Measurements from ENCODE around the gene MEGF10. TPM values are rescaled to one million over a fixed set of nuclear protein-coding genes. Genes with fewer than 3 reads are reported as not detected.

Gene MEGF10
- total and polyA plus RNA-seq, 2 donors (not counting 1 experiment from before 2014, with no cell fraction given), result not detected

DNA sequence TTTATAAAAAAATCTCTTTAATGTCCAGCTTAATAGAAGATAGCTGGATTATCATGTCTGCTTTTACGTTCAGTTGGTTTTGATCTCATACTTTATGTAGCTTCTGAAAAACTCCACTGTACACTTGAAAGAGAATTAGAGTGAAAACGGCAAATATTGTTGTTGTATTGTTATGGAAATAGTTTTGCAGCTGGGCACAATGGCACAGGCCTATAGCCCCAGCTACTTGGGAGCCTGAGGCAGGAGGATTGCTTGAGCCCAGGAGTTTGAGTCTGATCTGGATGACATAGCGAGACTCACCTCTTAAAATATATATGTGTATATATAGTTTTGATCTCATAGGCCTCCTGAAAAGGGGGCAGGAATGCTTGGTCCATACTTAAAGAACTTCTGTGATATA is 159.4 kb downstream of the MEGF10 start:
- Mint-ChIP-seq H3K27me3 (peaks cover 19% of the 10 kb centered on the region), H3K4me1 (no peaks in the 10 kb centered on the region), H3K9me3 (ENCODE audit: insufficient read depth) (no peaks in the 10 kb centered on the region), H3K27ac (no peak overlapping the region), H3K4me3 (no peak overlapping the region)
- Histone ChIP-seq H3K27ac (ENCODE audit: low read length in 2 of 2) (no peak overlapping the region), H3K4me1 (ENCODE audit: control insufficient read depth in 2 of 2, insufficient read depth in 2 of 2, low read length in 2 of 2) (no peaks in the 10 kb centered on the region), H3K9me3 (ENCODE audit: control extremely low read depth in 1 of 3, control insufficient read depth in 2 of 3, insufficient read depth in 1 of 3, low read length in 2 of 3) (no peaks in the 10 kb centered on the region), H4K20me1 (ENCODE audit: control insufficient read depth, insufficient read depth, low read length, poor library complexity, severe bottlenecking) (no peaks in the 10 kb centered on the region), H3K27me3 (replicated peaks in 1 of 4; ENCODE audit: control extremely low read depth in 1 of 4, control insufficient read depth in 3 of 4, insufficient read depth in 4 of 4, low read length in 3 of 4) (no peaks in the 10 kb centered on the region), H3K36me3 (replicated peaks in 1 of 2; ENCODE audit: control extremely low read depth in 1 of 2, control insufficient read depth in 1 of 2, extremely low read depth in 1 of 2, insufficient read depth in 2 of 2, low read length in 1 of 2) (no peaks in the 10 kb centered on the region), H2AFZ (ENCODE audit: insufficient read depth, low read depth, low read length, poor library complexity, severe bottlenecking) (no peak overlapping the region), H3K4me3 (ENCODE audit: control extremely low read depth in 1 of 5, extremely low read depth in 1 of 5, insufficient read depth in 1 of 5, low read depth in 2 of 5, low read length in 4 of 5) (no peak overlapping the region), H3K4me2 (replicated peaks; ENCODE audit: low read depth, low read length, poor library complexity, severe bottlenecking) (no peak overlapping the region), H3K79me2 (ENCODE audit: control insufficient read depth, insufficient read depth, low read length) (no peaks in the 10 kb centered on the region), H3K9ac (ENCODE audit: low read length) (no peak overlapping the region)
- no peak for DNase-seq
- TF ChIP-seq, protein P1, sequence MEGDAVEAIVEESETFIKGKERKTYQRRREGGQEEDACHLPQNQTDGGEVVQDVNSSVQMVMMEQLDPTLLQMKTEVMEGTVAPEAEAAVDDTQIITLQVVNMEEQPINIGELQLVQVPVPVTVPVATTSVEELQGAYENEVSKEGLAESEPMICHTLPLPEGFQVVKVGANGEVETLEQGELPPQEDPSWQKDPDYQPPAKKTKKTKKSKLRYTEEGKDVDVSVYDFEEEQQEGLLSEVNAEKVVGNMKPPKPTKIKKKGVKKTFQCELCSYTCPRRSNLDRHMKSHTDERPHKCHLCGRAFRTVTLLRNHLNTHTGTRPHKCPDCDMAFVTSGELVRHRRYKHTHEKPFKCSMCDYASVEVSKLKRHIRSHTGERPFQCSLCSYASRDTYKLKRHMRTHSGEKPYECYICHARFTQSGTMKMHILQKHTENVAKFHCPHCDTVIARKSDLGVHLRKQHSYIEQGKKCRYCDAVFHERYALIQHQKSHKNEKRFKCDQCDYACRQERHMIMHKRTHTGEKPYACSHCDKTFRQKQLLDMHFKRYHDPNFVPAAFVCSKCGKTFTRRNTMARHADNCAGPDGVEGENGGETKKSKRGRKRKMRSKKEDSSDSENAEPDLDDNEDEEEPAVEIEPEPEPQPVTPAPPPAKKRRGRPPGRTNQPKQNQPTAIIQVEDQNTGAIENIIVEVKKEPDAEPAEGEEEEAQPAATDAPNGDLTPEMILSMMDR (IDR thresholded peaks at IDR 0.05), result no peak
- TF ChIP-seq EZH2 (IDR thresholded peaks at IDR 0.05; ENCODE audit: borderline replicate concordance, insufficient read depth, low read depth, low read length, poor library complexity, severe bottlenecking), result no peak
- no CpG with 5 or more reads among the region's 3 CpGs for WGBS (ENCODE audit: insufficient coverage)
- ATAC-seq (ENCODE audit: low read depth), result no peak
- intact Hi-C loops (cut with micrococcal nuclease), result no loop called here
- ChIA-PET POLR2A (no interaction called here), CTCF (no interaction called here)

DNA sequence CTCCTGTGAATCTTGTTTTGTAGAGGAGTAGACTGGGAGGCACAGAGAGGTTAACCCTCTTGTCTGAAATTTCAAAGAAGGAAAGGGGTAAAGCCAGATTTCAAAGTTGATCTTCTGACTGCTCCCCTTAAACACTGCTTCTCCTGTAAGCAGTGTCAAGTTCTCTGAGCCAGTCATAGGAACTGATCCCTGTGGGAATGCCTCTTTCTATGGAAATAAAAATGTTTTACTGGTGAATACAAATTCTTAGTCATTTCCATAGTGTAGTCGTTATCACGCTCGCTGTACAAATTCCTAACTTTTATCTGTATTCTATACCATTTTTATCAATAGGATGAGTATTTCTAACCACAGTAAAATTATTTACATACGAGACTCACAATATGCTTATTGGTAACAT is 160.5 kb downstream of the MEGF10 start:
- H3K79me2 ChIP-seq (ENCODE audit: control insufficient read depth, insufficient read depth, low read length), result no peaks in the 10 kb centered on the region
- no peak overlapping the region for H3K27ac ChIP-seq (ENCODE audit: low read length in 2 of 2)
- no peaks in the 10 kb centered on the region for H3K9me3 Mint-ChIP-seq (ENCODE audit: insufficient read depth)
- no peak for ATAC-seq (ENCODE audit: low read depth)
- no peak overlapping the region for H3K9ac ChIP-seq (ENCODE audit: low read length)
- H3K27me3 Mint-ChIP-seq, result peaks cover 22% of the 10 kb centered on the region
- H3K27ac Mint-ChIP-seq, result no peak overlapping the region
- intact Hi-C loops (cut with micrococcal nuclease), result no loop called here
- no peak overlapping the region for H3K4me3 Mint-ChIP-seq
- ChIA-PET CTCF (interaction anchor here (1.8 kb wide), 1 partner anchor 10 kb away, joined by 5 read pairs; no protein-coding TSS in a partner anchor), POLR2A (no interaction called here)
- H3K9me3 ChIP-seq (ENCODE audit: control extremely low read depth in 1 of 3, control insufficient read depth in 2 of 3, insufficient read depth in 1 of 3, low read length in 2 of 3), result no peaks in the 10 kb centered on the region
- no peak for DNase-seq
- H3K4me3 ChIP-seq (ENCODE audit: control extremely low read depth in 1 of 5, extremely low read depth in 1 of 5, insufficient read depth in 1 of 5, low read depth in 2 of 5, low read length in 4 of 5), result no peak overlapping the region
- no CpG with 5 or more reads among the region's 4 CpGs for WGBS (ENCODE audit: insufficient coverage)
- no peaks in the 10 kb centered on the region for H4K20me1 ChIP-seq (ENCODE audit: control insufficient read depth, insufficient read depth, low read length, poor library complexity, severe bottlenecking)
- H3K4me1 ChIP-seq (ENCODE audit: control insufficient read depth in 2 of 2, insufficient read depth in 2 of 2, low read length in 2 of 2), result no peaks in the 10 kb centered on the region
- H3K4me2 ChIP-seq (replicated peaks; ENCODE audit: low read depth, low read length, poor library complexity, severe bottlenecking), result no peak overlapping the region
- no peaks in the 10 kb centered on the region for H3K36me3 ChIP-seq (replicated peaks in 1 of 2; ENCODE audit: control extremely low read depth in 1 of 2, control insufficient read depth in 1 of 2, extremely low read depth in 1 of 2, insufficient read depth in 2 of 2, low read length in 1 of 2)
- no peaks in the 10 kb centered on the region for H3K27me3 ChIP-seq (replicated peaks in 1 of 4; ENCODE audit: control extremely low read depth in 1 of 4, control insufficient read depth in 3 of 4, insufficient read depth in 4 of 4, low read length in 3 of 4)
- H3K4me1 Mint-ChIP-seq, result no peaks in the 10 kb centered on the region
- TF ChIP-seq, protein P1 (IDR thresholded peaks at IDR 0.05), result no peak
- TF ChIP-seq EZH2 (IDR thresholded peaks at IDR 0.05; ENCODE audit: borderline replicate concordance, insufficient read depth, low read depth, low read length, poor library complexity, severe bottlenecking), result no peak
- H2AFZ ChIP-seq (ENCODE audit: insufficient read depth, low read depth, low read length, poor library complexity, severe bottlenecking), result no peak overlapping the region
